D721Med (cell line): Measurements from ENCODE around the gene GLRX3.

Experiments
- DNase-seq: peaks from one replicate; pipeline ENCODE4 v3.0.0; 2011; ENCODE audit warnings: low spot score; ENCODE audit not compliant: insufficient read length
- FAIRE-seq: peaks from 2 replicates; lab custom pipeline; 2011; peaks lifted over from hg19 to GRCh38; lab: Jason Lieb, UNC
- CTCF ChIP-seq: IDR thresholded peaks from 2 replicates; pipeline ENCODE4 v1.5.1; 2012; ENCODE audit warnings: mild to moderate bottlenecking, control low read depth; ENCODE audit not compliant: insufficient read depth; ENCODE audit errors: missing control alignments

GLRX3 gene

GRCh38 chr10:130218936-130219335 is 82.7 kb downstream of the GLRX3 start:
- DNase-seq (no peak), FAIRE-seq (no peak)
- no peak for TF ChIP-seq CTCF

- DNase-seq (no peak), FAIRE-seq (no peak)
- no peak for TF ChIP-seq CTCF
Measured at GRCh38 chr10:130220251-130221185, 84.3 kb downstream of the GLRX3 start.

- DNase-seq = no peak
- no peak for FAIRE-seq
Measured at GRCh38 chr10:130221456-130222375, 85.5 kb downstream of the GLRX3 start.

GRCh38 chr10:130222381-130222780 is 86.2 kb downstream of the GLRX3 start:
- no peak for FAIRE-seq
- DNase-seq = no peak
- TF ChIP-seq CTCF = no peak

More at GRCh38 chr10:130221456-130222375, 85.5 kb downstream of the GLRX3 start:
- no peak for TF ChIP-seq CTCF

- DNase-seq = no peak
- TF ChIP-seq CTCF = no peak
- FAIRE-seq = no peak
Measured at GRCh38 chr10:130224228-130224627, 88.0 kb downstream of the GLRX3 start.

GRCh38 chr10:130226012-130226411 is 89.8 kb downstream of the GLRX3 start:
- no peak for DNase-seq
- TF ChIP-seq CTCF = no peak
- no peak for FAIRE-seq
